Measurements from ENCODE around the gene MADD.

MADD gene

DNA sequence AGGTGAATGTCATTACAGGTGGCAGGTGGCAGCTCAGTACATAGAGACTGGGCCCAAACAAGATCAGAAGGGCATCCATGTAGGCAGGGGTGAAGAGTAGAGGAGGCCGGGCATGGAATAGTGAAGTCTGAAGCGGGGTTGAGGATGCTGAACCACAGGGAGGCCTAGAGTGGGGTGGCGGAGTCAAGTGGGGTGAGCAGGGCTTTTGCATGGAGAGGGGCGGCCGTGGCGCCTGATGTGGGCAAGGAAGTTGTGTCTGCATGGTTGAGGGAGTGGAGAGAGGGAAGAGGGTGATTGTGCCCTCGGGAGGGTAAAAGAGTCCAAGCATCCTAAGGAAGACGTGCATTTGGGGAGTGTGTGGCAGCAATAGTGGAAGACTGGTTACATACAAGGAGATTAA lies 40.8 kb upstream of the MADD start:
- no peak overlapping the region for H2AFZ ChIP-seq
- H3K4me3 ChIP-seq (ENCODE audit: low read depth, low read length) = no peak overlapping the region
- no peaks in the 10 kb centered on the region for H3K36me3 ChIP-seq (ENCODE audit: control insufficient read depth, insufficient read depth, low read length)
- H3K4me1 ChIP-seq = no peaks in the 10 kb centered on the region
- H3K27me3 ChIP-seq (ENCODE audit: control insufficient read depth, insufficient read depth, low read length) = no peaks in the 10 kb centered on the region
- H3K4me2 ChIP-seq (ENCODE audit: low read length) = no peak overlapping the region
- H3K9ac ChIP-seq = no peak overlapping the region
- no peak overlapping the region for H3K27ac ChIP-seq
- no peaks in the 10 kb centered on the region for H3K79me2 ChIP-seq
- TF ChIP-seq, protein P1, sequence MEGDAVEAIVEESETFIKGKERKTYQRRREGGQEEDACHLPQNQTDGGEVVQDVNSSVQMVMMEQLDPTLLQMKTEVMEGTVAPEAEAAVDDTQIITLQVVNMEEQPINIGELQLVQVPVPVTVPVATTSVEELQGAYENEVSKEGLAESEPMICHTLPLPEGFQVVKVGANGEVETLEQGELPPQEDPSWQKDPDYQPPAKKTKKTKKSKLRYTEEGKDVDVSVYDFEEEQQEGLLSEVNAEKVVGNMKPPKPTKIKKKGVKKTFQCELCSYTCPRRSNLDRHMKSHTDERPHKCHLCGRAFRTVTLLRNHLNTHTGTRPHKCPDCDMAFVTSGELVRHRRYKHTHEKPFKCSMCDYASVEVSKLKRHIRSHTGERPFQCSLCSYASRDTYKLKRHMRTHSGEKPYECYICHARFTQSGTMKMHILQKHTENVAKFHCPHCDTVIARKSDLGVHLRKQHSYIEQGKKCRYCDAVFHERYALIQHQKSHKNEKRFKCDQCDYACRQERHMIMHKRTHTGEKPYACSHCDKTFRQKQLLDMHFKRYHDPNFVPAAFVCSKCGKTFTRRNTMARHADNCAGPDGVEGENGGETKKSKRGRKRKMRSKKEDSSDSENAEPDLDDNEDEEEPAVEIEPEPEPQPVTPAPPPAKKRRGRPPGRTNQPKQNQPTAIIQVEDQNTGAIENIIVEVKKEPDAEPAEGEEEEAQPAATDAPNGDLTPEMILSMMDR (IDR thresholded peaks at IDR 0.05) = no peak
- H3K9me3 ChIP-seq (ENCODE audit: control insufficient read depth, low read length) = no peaks in the 10 kb centered on the region

DNA sequence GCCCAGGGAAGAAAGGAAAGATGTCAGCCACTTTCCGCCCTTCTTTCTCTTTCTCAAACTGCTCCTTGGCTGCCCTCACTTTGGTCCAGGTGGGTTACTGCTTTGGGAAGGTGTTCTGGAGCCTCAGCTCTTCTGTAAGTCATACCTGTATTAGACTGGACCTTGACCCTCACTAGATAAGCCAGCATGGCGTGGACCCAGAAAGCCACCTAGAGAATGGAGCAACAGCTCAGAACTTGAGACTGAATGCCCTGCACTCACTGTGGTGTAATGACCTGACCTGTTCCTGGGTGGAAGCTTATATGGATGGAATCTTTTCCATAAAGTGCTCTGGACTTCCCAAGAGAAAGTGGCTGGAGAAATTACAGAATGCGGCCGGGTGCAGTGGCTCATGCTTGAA lies 36.9 kb upstream of the MADD start:
- no peak overlapping the region for H3K4me3 ChIP-seq (ENCODE audit: low read depth, low read length)
- H3K27me3 ChIP-seq (ENCODE audit: control insufficient read depth, insufficient read depth, low read length) = no peaks in the 10 kb centered on the region
- no peak overlapping the region for H2AFZ ChIP-seq
- no peak overlapping the region for H3K9ac ChIP-seq
- no peaks in the 10 kb centered on the region for H3K36me3 ChIP-seq (ENCODE audit: control insufficient read depth, insufficient read depth, low read length)
- no peaks in the 10 kb centered on the region for H3K79me2 ChIP-seq
- H3K27ac ChIP-seq = no peak overlapping the region
- H3K4me2 ChIP-seq (ENCODE audit: low read length) = no peak overlapping the region
- TF ChIP-seq, protein P1 (IDR thresholded peaks at IDR 0.05) = no peak
- H3K9me3 ChIP-seq (ENCODE audit: control insufficient read depth, low read length) = no peaks in the 10 kb centered on the region
- no peaks in the 10 kb centered on the region for H3K4me1 ChIP-seq

GRCh38 chr11:47233989-47234668 lies 35.8 kb upstream of the MADD start:
- Histone ChIP-seq H3K27me3 (ENCODE audit: control insufficient read depth, insufficient read depth, low read length) (no peaks in the 10 kb centered on the region), H3K4me2 (ENCODE audit: low read length) (no peak overlapping the region), H3K9ac (no peak overlapping the region), H3K4me1 (no peaks in the 10 kb centered on the region), H3K27ac (no peak overlapping the region), H3K79me2 (no peaks in the 10 kb centered on the region), H3K4me3 (ENCODE audit: low read depth, low read length) (no peak overlapping the region), H2AFZ (no peak overlapping the region), H3K36me3 (ENCODE audit: control insufficient read depth, insufficient read depth, low read length) (no peaks in the 10 kb centered on the region), H3K9me3 (ENCODE audit: control insufficient read depth, low read length) (no peaks in the 10 kb centered on the region)
- TF ChIP-seq, protein P1 (IDR thresholded peaks at IDR 0.05) = no peak

DNA sequence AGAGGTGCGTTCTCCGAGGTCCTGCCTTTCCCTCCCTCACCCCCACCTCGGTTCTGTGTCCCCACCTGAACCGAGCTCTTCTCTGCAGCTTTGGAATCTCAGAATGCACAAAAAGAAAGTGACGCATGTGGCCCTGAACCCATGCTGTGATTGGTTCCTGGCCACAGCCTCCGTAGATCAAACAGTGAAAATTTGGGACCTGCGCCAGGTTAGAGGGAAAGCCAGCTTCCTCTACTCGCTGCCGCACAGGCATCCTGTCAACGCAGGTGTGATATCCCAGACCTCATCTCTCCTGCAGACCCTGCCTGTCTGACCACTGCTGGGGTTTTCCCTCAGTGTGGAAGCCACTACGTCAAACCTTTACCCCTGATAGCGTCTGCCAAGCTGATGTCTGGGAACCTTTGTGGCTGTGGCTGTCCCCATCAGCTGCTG lies 35.2 kb upstream of the MADD start:
- Histone ChIP-seq H3K27ac (no peak overlapping the region), H3K9me3 (ENCODE audit: control insufficient read depth, low read length) (no peaks in the 10 kb centered on the region), H3K4me1 (no peaks in the 10 kb centered on the region), H3K4me2 (ENCODE audit: low read length) (no peak overlapping the region), H3K27me3 (ENCODE audit: control insufficient read depth, insufficient read depth, low read length) (no peaks in the 10 kb centered on the region), H3K4me3 (ENCODE audit: low read depth, low read length) (no peak overlapping the region), H3K36me3 (ENCODE audit: control insufficient read depth, insufficient read depth, low read length) (no peaks in the 10 kb centered on the region), H2AFZ (no peak overlapping the region), H3K9ac (no peak overlapping the region), H3K79me2 (no peaks in the 10 kb centered on the region)
- TF ChIP-seq, protein P1 (IDR thresholded peaks at IDR 0.05) = no peak

DNA sequence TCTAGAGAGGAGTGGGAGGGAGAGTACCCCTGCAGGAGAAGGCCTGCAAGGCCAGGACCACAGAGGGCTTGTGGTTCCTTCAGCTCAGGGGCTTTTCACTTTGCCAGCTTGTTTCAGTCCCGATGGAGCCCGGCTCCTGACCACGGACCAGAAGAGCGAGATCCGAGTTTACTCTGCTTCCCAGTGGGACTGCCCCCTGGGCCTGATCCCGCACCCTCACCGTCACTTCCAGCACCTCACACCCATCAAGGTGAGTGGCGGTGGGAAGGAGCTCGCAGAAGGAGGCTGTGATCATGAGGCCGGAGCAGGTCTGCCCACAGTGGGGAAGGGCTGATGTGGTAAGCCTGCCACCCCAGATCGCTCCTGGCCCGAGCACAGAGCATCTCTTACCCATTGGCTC lies 34.8 kb upstream of the MADD start:
- H3K79me2 ChIP-seq = no peaks in the 10 kb centered on the region
- no peak overlapping the region for H3K4me3 ChIP-seq (ENCODE audit: low read depth, low read length)
- H3K4me2 ChIP-seq (ENCODE audit: low read length) = no peak overlapping the region
- H3K9ac ChIP-seq = no peak overlapping the region
- no peaks in the 10 kb centered on the region for H3K36me3 ChIP-seq (ENCODE audit: control insufficient read depth, insufficient read depth, low read length)
- no peak overlapping the region for H3K27ac ChIP-seq
- H2AFZ ChIP-seq = no peak overlapping the region
- no peaks in the 10 kb centered on the region for H3K9me3 ChIP-seq (ENCODE audit: control insufficient read depth, low read length)
- H3K4me1 ChIP-seq = no peaks in the 10 kb centered on the region
- H3K27me3 ChIP-seq (ENCODE audit: control insufficient read depth, insufficient read depth, low read length) = no peaks in the 10 kb centered on the region
- TF ChIP-seq, protein P1 (IDR thresholded peaks at IDR 0.05) = no peak
